Measurements from ENCODE around the gene FBXL3. TPM values are rescaled to one million over a fixed set of nuclear protein-coding genes. Genes with fewer than 3 reads are reported as not detected.

FBXL3 gene
- total RNA-seq, 1 donor from 2014 or later = 25.5 TPM

- no peak for DNase-seq (ENCODE audit: low spot score)
- Histone ChIP-seq H3K27me3 (no peaks in the 10 kb centered on the region), H3K9me3 (ENCODE audit: low read depth) (no peaks in the 10 kb centered on the region), H3K4me1 (no peaks in the 10 kb centered on the region), H3K4me3 (no peak overlapping the region), H2AFZ (replicated peaks) (no peak overlapping the region), H3K27ac (no peak overlapping the region), H3K36me3 (peaks cover 6% of the 10 kb centered on the region), H3F3A (ENCODE audit: low read depth) (no peaks in the 10 kb centered on the region), H3K9ac (no peak overlapping the region), H3K4me2 (no peak overlapping the region), H4K20me1 (ENCODE audit: low read depth) (no peaks in the 10 kb centered on the region), H3K79me2 (ENCODE audit: low read depth) (no peaks in the 10 kb centered on the region)
- Mint-ChIP-seq H3K36me3 (peaks cover 11% of the 10 kb centered on the region), H3K9me3 (no peaks in the 10 kb centered on the region), H3K27ac (no peak overlapping the region), H3K4me3 (no peak overlapping the region), H3K4me1 (no peaks in the 10 kb centered on the region), H3K27me3 (ENCODE audit: insufficient read depth, low read depth) (no peaks in the 10 kb centered on the region)
- no peak for TF ChIP-seq EZH2 (IDR thresholded peaks at IDR 0.05)
- no peak for TF ChIP-seq CTCF (IDR thresholded peaks at IDR 0.05)
- TF ChIP-seq EZH2phosphoT487 (IDR thresholded peaks at IDR 0.05) = no peak
Measured at GRCh38 chr13:77062097-77062496, 35.1 kb upstream of the FBXL3 start.

- no peak overlapping the region for H3K9ac ChIP-seq
- DNase-seq (ENCODE audit: low spot score) = no peak
- H3K9me3 ChIP-seq (ENCODE audit: low read depth) = no peaks in the 10 kb centered on the region
- H3K36me3 Mint-ChIP-seq = peaks cover 11% of the 10 kb centered on the region
- H3K27me3 Mint-ChIP-seq (ENCODE audit: insufficient read depth, low read depth) = no peaks in the 10 kb centered on the region
- H3K79me2 ChIP-seq (ENCODE audit: low read depth) = no peaks in the 10 kb centered on the region
- no peak overlapping the region for H3K4me2 ChIP-seq
- no peaks in the 10 kb centered on the region for H3K9me3 Mint-ChIP-seq
- H3K4me1 Mint-ChIP-seq = no peaks in the 10 kb centered on the region
- no peaks in the 10 kb centered on the region for H3F3A ChIP-seq (ENCODE audit: low read depth)
- no peak overlapping the region for H3K4me3 Mint-ChIP-seq
- H4K20me1 ChIP-seq (ENCODE audit: low read depth) = no peaks in the 10 kb centered on the region
- peaks cover 6% of the 10 kb centered on the region for H3K36me3 ChIP-seq
- no peak overlapping the region for H3K4me3 ChIP-seq
- TF ChIP-seq EZH2phosphoT487 (IDR thresholded peaks at IDR 0.05) (no peak), EZH2 (IDR thresholded peaks at IDR 0.05) (no peak), CTCF (IDR thresholded peaks at IDR 0.05) (no peak)
- H3K4me1 ChIP-seq = no peaks in the 10 kb centered on the region
- H3K27ac ChIP-seq = no peak overlapping the region
- H3K27ac Mint-ChIP-seq = no peak overlapping the region
- H2AFZ ChIP-seq (replicated peaks) = no peak overlapping the region
- H3K27me3 ChIP-seq = no peaks in the 10 kb centered on the region
Measured at GRCh38 chr13:77061362-77061761, 34.4 kb upstream of the FBXL3 start.

- peaks cover 2% of the 10 kb centered on the region for H3K36me3 ChIP-seq
- H4K20me1 ChIP-seq (ENCODE audit: low read depth) = no peaks in the 10 kb centered on the region
- no peak overlapping the region for H3K9ac ChIP-seq
- no peak overlapping the region for H3K27ac Mint-ChIP-seq
- DNase-seq (ENCODE audit: low spot score) = no peak
- H3K36me3 Mint-ChIP-seq = peaks cover 21% of the 10 kb centered on the region
- H3K79me2 ChIP-seq (ENCODE audit: low read depth) = no peaks in the 10 kb centered on the region
- H3K9me3 ChIP-seq (ENCODE audit: low read depth) = no peaks in the 10 kb centered on the region
- H3K4me1 ChIP-seq = no peaks in the 10 kb centered on the region
- no peak for TF ChIP-seq EZH2 (IDR thresholded peaks at IDR 0.05)
- no peak for TF ChIP-seq CTCF (IDR thresholded peaks at IDR 0.05)
- no peak for TF ChIP-seq EZH2phosphoT487 (IDR thresholded peaks at IDR 0.05)
- H3K27ac ChIP-seq = no peak overlapping the region
- H3K4me3 ChIP-seq = no peak overlapping the region
- H3K4me3 Mint-ChIP-seq = no peak overlapping the region
- H3K27me3 ChIP-seq = no peaks in the 10 kb centered on the region
- H3K4me1 Mint-ChIP-seq = no peaks in the 10 kb centered on the region
- no peak overlapping the region for H2AFZ ChIP-seq (replicated peaks)
- no peaks in the 10 kb centered on the region for H3K27me3 Mint-ChIP-seq (ENCODE audit: insufficient read depth, low read depth)
- no peaks in the 10 kb centered on the region for H3K9me3 Mint-ChIP-seq
- no peaks in the 10 kb centered on the region for H3F3A ChIP-seq (ENCODE audit: low read depth)
- H3K4me2 ChIP-seq = no peak overlapping the region
Measured at GRCh38 chr13:77056886-77057285, 29.9 kb upstream of the FBXL3 start.

All from neural progenitor cell (in vitro differentiated cells).